Naive thymus-derived CD8-positive, alpha-beta T cell (primary cell): ENCODE data around the gene EHMT1. TPM values are rescaled to one million over a fixed set of nuclear protein-coding genes. Genes with fewer than 3 reads are reported as not detected.
"Not testable (repeated sequence)": the region's sequence is repeated elsewhere in the genome, so short reads cannot be mapped to it uniquely, and the experiment has no call there.

Source experiments
- ATAC-seq, 2 donors: fragments of 150-1000 bp; cut with Tn5 transposase in 1 of 2; sonication (Bioruptor Pico), chemical (Tn5 transposase) in 1 of 2; 1 replicate in 1 of 2; 2 replicates in 1 of 2; pipeline ENCODE4 v1.10.0; 2021; ENCODE audit warnings: mild to moderate bottlenecking in 2 of 2, moderate library complexity in 2 of 2
- POLR2A ChIA-PET: fragments of 350-600 bp; sonication (Branson Sonifier 250); formaldehyde crosslinking; loops from one replicate; lab custom pipeline; 2021; ENCODE audit warnings: antibody characterized with exemption; lab: Charles Lee
- DNase-seq, 10 donors: peaks; one replicate each; pipeline versions ENCODE4 v3.0.0 to v3.0.0-alpha.2; 2020 to 2022
- H3K27ac Mint-ChIP-seq, 10 donors: one replicate each; pipeline ENCODE4 v1.8.0; 2020 to 2022; ENCODE audit warnings: mild to moderate bottlenecking in 10 of 10, mixed read lengths in 10 of 10, moderate library complexity in 4 of 10, inconsistent platforms in 1 of 10
- H3K27me3 Mint-ChIP-seq, 5 donors: one replicate each; pipeline ENCODE4 v1.8.0; 2021 to 2022; ENCODE audit warnings: mixed read lengths in 5 of 5
- H3K36me3 Mint-ChIP-seq, 3 donors: one replicate each; pipeline ENCODE4 v1.8.0; 2020 to 2022; ENCODE audit warnings: mixed read lengths in 3 of 3, mild to moderate bottlenecking in 2 of 3, inconsistent platforms in 1 of 3
- H3K4me1 Mint-ChIP-seq, 4 donors: one replicate each; pipeline ENCODE4 v1.8.0; 2021 to 2022; ENCODE audit warnings: mixed read lengths in 4 of 4
- H3K4me3 Mint-ChIP-seq, 10 donors: one replicate each; pipeline ENCODE4 v1.8.0; 2020 to 2022; ENCODE audit warnings: mild to moderate bottlenecking in 10 of 10, mixed read lengths in 10 of 10, moderate library complexity in 6 of 10, inconsistent platforms in 1 of 10
- H3K9me3 Mint-ChIP-seq, 9 donors: one replicate each; pipeline ENCODE4 v1.8.0; 2020 to 2022; ENCODE audit warnings: mixed read lengths in 9 of 9, mild to moderate bottlenecking in 3 of 9, inconsistent platforms in 1 of 9, moderate library complexity in 1 of 9
- polyA plus RNA-seq, 3 donors: library from polyadenylated mRNA; unstranded; fragments of 300-500 nt; fragmentation: Illumina TruSeq; gene quantifications; one replicate each; pipeline ENCODE4 v1.2.3, GENCODE V29; 2021
- total RNA-seq, 8 experiments: library from RNA in 2 of 8; stranded (reverse) in 2 of 8; gene quantifications; one replicate each; pipeline ENCODE4 v1.2.3 and lab custom pipeline; 2021 to 2026

The EHMT1 gene
- total and polyA plus RNA-seq, 5 experiments from 2014 or later, result 20.9 to 113 (median 34.4) TPM

- H3K27me3 Mint-ChIP-seq, result no peaks in the 10 kb centered on the region
- peak overlapping the region in 4 of 10 donors; percentile 1 to 67 (median 54) for H3K27ac Mint-ChIP-seq
- POLR2A ChIA-PET, result no interaction called here
- peaks cover 35 to 89% (median 74%) of the 10 kb centered on the region in 3 donors for H3K36me3 Mint-ChIP-seq
- DNase-seq, result no peak
- peaks cover 28 to 48% (median 42%) of the 10 kb centered on the region in 4 donors for H3K4me1 Mint-ChIP-seq
- H3K4me3 Mint-ChIP-seq, result no peak overlapping the region
- peaks cover 0 to 22% (median 10%) of the 10 kb centered on the region in 9 donors for H3K9me3 Mint-ChIP-seq
- no peak for ATAC-seq
Observed at GRCh38 chr9:137728444-137729311, 109.9 kb downstream of the EHMT1 start.

- peaks cover 38 to 91% (median 75%) of the 10 kb centered on the region in 3 donors for H3K36me3 Mint-ChIP-seq
- peaks cover 0 to 27% (median 16%) of the 10 kb centered on the region in 9 donors for H3K9me3 Mint-ChIP-seq
- no peak for ATAC-seq
Observed at GRCh38 chr9:137731216-137731946, 112.6 kb downstream of the EHMT1 start.

GRCh38 chr9:137731947-137732813 is 113.4 kb downstream of the EHMT1 start:
- H3K27me3 Mint-ChIP-seq, result no peaks in the 10 kb centered on the region
- no peak for DNase-seq
- peaks cover 0 to 27% (median 15%) of the 10 kb centered on the region in 9 donors for H3K9me3 Mint-ChIP-seq
- H3K27ac Mint-ChIP-seq, result peak overlapping the region in 1 of 10 donors; percentile 48
- peaks cover 33 to 85% (median 67%) of the 10 kb centered on the region in 3 donors for H3K36me3 Mint-ChIP-seq
- POLR2A ChIA-PET, result no interaction called here
- H3K4me3 Mint-ChIP-seq, result no peak overlapping the region
- no peak for ATAC-seq
- H3K4me1 Mint-ChIP-seq, result peaks cover 10 to 28% (median 18%) of the 10 kb centered on the region in 4 donors

More at GRCh38 chr9:137731216-137731946, 112.6 kb downstream of the EHMT1 start:
- Mint-ChIP-seq H3K27me3 (no peaks in the 10 kb centered on the region), H3K4me1 (peaks cover 16 to 35% (median 22%) of the 10 kb centered on the region in 4 donors), H3K4me3 (no peak overlapping the region), H3K27ac (peak overlapping the region in 1 of 10 donors; percentile 23)
- POLR2A ChIA-PET, result interaction anchor here (0.6 kb wide), 1 partner anchor 274 kb away, joined by 5 read pairs; no protein-coding TSS in a partner anchor
- no peak for DNase-seq

- ATAC-seq (no peak), DNase-seq (no peak)
- H3K27me3 Mint-ChIP-seq, result no peaks in the 10 kb centered on the region
- H3K36me3 Mint-ChIP-seq, result peaks cover 28 to 85% (median 62%) of the 10 kb centered on the region in 3 donors
- peak overlapping the region in 1 of 10 donors; percentile 40 for H3K27ac Mint-ChIP-seq
- POLR2A ChIA-PET, result no interaction called here
- H3K4me1 Mint-ChIP-seq, result peaks cover 11 to 21% (median 13%) of the 10 kb centered on the region in 4 donors
- no peak overlapping the region for H3K4me3 Mint-ChIP-seq
- H3K9me3 Mint-ChIP-seq, result peaks cover 0 to 27% (median 15%) of the 10 kb centered on the region in 9 donors
Observed at GRCh38 chr9:137733429-137733828, 114.6 kb downstream of the EHMT1 start.

- H3K4me3 Mint-ChIP-seq, result peak overlapping the region in 1 of 10 donors; percentile 34
- peaks cover 14 to 23% (median 15%) of the 10 kb centered on the region in 4 donors for H3K4me1 Mint-ChIP-seq
- no peaks in the 10 kb centered on the region for H3K27me3 Mint-ChIP-seq
- DNase-seq (no peak), ATAC-seq (no peak)
- peak overlapping the region in 2 of 10 donors; percentile 18 to 65 for H3K27ac Mint-ChIP-seq
- POLR2A ChIA-PET, result no interaction called here
- H3K9me3 Mint-ChIP-seq, result peaks cover 0 to 27% (median 15%) of the 10 kb centered on the region in 9 donors
- peaks cover 25 to 83% (median 58%) of the 10 kb centered on the region in 3 donors for H3K36me3 Mint-ChIP-seq
Observed at GRCh38 chr9:137734181-137734580, 115.4 kb downstream of the EHMT1 start.

- POLR2A ChIA-PET, H3K27me3 Mint-ChIP-seq, DNase-seq: not testable (repeated sequence)
- peak in 1 of 2 donors; percentile 11 for ATAC-seq
- Mint-ChIP-seq H3K36me3 (peaks cover 14 to 71% (median 29%) of the 10 kb centered on the region in 3 donors), H3K27ac (peak overlapping the region in 6 of 10 donors; percentile 5 to 69 (median 30)), H3K9me3 (peaks cover 0 to 17% (median 15%) of the 10 kb centered on the region in 9 donors), H3K4me3 (peak overlapping the region in 1 of 10 donors; percentile 5), H3K4me1 (peaks cover 15 to 34% (median 21%) of the 10 kb centered on the region in 4 donors)
Observed at GRCh38 chr9:137738182-137738696, 119.4 kb downstream of the EHMT1 start.

GRCh38 chr9:137738703-137739102 is 119.9 kb downstream of the EHMT1 start:
- Mint-ChIP-seq H3K9me3 (peaks cover 0 to 13% (median 11%) of the 10 kb centered on the region in 9 donors), H3K27ac (peak overlapping the region in 6 of 10 donors; percentile 0 to 69 (median 12)), H3K27me3 (no peaks in the 10 kb centered on the region), H3K4me1 (peaks cover 16 to 34% (median 23%) of the 10 kb centered on the region in 4 donors), H3K36me3 (peaks cover 9 to 71% (median 25%) of the 10 kb centered on the region in 3 donors), H3K4me3 (peak overlapping the region in 1 of 10 donors; percentile 5)
- ATAC-seq, result no peak
- no peak for DNase-seq
- POLR2A ChIA-PET, result no interaction called here

GRCh38 chr9:137739371-137740309 is 120.8 kb downstream of the EHMT1 start:
- Mint-ChIP-seq H3K36me3 (peaks cover 0 to 71% (median 15%) of the 10 kb centered on the region in 3 donors), H3K4me3 (peak overlapping the region in 1 of 10 donors; percentile 14), H3K4me1 (peaks cover 17 to 34% (median 24%) of the 10 kb centered on the region in 4 donors), H3K27ac (peak overlapping the region in 3 of 10 donors; percentile 33 to 66 (median 48)), H3K9me3 (peaks cover 0 to 4% (median 3%) of the 10 kb centered on the region in 9 donors), H3K27me3 (no peaks in the 10 kb centered on the region)
- no peak for ATAC-seq
- DNase-seq, result no peak
- POLR2A ChIA-PET, result no interaction called here

- peak overlapping the region in 2 of 10 donors; percentile 48 to 67 for H3K27ac Mint-ChIP-seq
- DNase-seq, result no peak
- no peaks in the 10 kb centered on the region for H3K27me3 Mint-ChIP-seq
- ATAC-seq, result no peak
- peaks cover 0 to 73% (median 9%) of the 10 kb centered on the region in 3 donors for H3K36me3 Mint-ChIP-seq
- H3K4me1 Mint-ChIP-seq, result peaks cover 18 to 38% (median 27%) of the 10 kb centered on the region in 4 donors
- peaks cover 0 to 4% (median 0%) of the 10 kb centered on the region in 9 donors for H3K9me3 Mint-ChIP-seq
- no peak overlapping the region for H3K4me3 Mint-ChIP-seq
- POLR2A ChIA-PET, result no interaction called here
Observed at GRCh38 chr9:137740312-137740711, 121.5 kb downstream of the EHMT1 start.

GRCh38 chr9:137741330-137741729 is 122.5 kb downstream of the EHMT1 start:
- ATAC-seq (no peak), DNase-seq (no peak)
- Mint-ChIP-seq H3K4me1 (peaks cover 20 to 43% (median 36%) of the 10 kb centered on the region in 4 donors), H3K27me3 (no peaks in the 10 kb centered on the region), H3K9me3 (no peaks in the 10 kb centered on the region), H3K27ac (no peak overlapping the region), H3K4me3 (no peak overlapping the region), H3K36me3 (peaks cover 0 to 75% (median 6%) of the 10 kb centered on the region in 3 donors)
- POLR2A ChIA-PET, result no interaction called here
